ENCODE measurements around the gene RIC8B. TPM values are rescaled to one million over a fixed set of nuclear protein-coding genes. Genes with fewer than 3 reads are reported as not detected.

RIC8B gene
- total RNA-seq, 1 donor from 2014 or later = 25.2 TPM

- H3K36me3 ChIP-seq = peaks cover 19% of the 10 kb centered on the region
- intact Hi-C loops (cut with micrococcal nuclease) = no loop called here
- no peaks in the 10 kb centered on the region for H3K27me3 ChIP-seq (ENCODE audit: low read depth)
- H3K9me3 ChIP-seq (replicated peaks) = no peaks in the 10 kb centered on the region
- no peak overlapping the region for H3K27ac ChIP-seq (replicated peaks)
- TF ChIP-seq CTCF (IDR thresholded peaks at IDR 0.05; ENCODE audit: borderline replicate concordance) = no peak
- no peak overlapping the region for H3K4me3 ChIP-seq
- DNase-seq = no peak
- peaks cover 45% of the 10 kb centered on the region for H3K4me1 ChIP-seq
Measured at GRCh38 chr12:106783515-106783914, 9.0 kb downstream of the RIC8B start.

DNA sequence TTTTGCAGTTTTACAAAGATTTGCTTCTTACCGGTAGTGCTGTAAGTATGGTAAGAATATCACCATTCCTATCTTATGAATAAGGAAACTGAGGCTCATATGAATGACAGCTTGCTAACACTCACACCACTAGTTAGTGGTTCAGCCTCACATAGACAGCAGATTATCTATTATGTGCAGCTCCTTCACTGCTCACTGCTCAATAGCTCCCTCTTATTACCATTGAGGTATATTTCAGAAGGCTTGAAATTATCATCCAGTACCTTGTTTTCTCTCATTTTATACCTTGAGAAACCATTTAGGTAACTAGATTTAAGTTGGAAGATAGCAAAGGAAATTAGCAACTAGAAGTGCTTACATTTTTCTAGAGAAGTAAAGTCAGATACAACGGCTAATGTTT, 15.5 kb downstream of the RIC8B start:
- intact Hi-C loops (cut with micrococcal nuclease) = no loop called here
- no peaks in the 10 kb centered on the region for H3K4me1 ChIP-seq
- H3K27me3 ChIP-seq (ENCODE audit: low read depth) = no peaks in the 10 kb centered on the region
- no peak overlapping the region for H3K4me3 ChIP-seq
- H3K36me3 ChIP-seq = peaks cover 41% of the 10 kb centered on the region
- no peaks in the 10 kb centered on the region for H3K9me3 ChIP-seq (replicated peaks)
- peak; percentile 12 for TF ChIP-seq CTCF (IDR thresholded peaks at IDR 0.05; ENCODE audit: borderline replicate concordance)
- no peak overlapping the region for H3K27ac ChIP-seq (replicated peaks)
- DNase-seq = no peak

- no peak for TF ChIP-seq CTCF (IDR thresholded peaks at IDR 0.05; ENCODE audit: borderline replicate concordance)
- Histone ChIP-seq H3K27ac (replicated peaks) (no peak overlapping the region), H3K36me3 (peaks cover 37% of the 10 kb centered on the region), H3K27me3 (ENCODE audit: low read depth) (no peaks in the 10 kb centered on the region), H3K4me1 (no peaks in the 10 kb centered on the region), H3K9me3 (replicated peaks) (no peaks in the 10 kb centered on the region), H3K4me3 (no peak overlapping the region)
- intact Hi-C loops (cut with micrococcal nuclease) = no loop called here
- no peak for DNase-seq
Measured at GRCh38 chr12:106791531-106791930, 17.0 kb downstream of the RIC8B start.

DNA sequence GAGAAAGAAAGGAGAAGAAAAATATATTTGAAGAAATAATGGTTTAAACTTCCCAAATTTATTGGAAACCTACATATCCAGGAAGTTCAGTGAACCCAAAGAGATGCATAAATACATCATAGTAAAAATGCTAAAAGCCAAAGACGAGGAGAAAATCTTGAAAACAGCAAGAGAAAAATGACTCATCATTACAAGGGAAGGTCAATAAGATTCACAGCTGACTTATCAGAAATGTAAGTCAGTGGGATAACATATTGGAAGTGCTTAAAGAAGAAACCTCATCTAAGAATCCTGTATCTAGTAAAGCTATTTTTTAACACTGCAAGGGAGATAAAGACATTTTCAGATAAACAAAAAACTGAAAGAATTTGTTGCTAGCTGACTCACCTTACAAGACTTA, 19.9 kb downstream of the RIC8B start:
- no peaks in the 10 kb centered on the region for H3K27me3 ChIP-seq (ENCODE audit: low read depth)
- no peak overlapping the region for H3K27ac ChIP-seq (replicated peaks)
- intact Hi-C loops (cut with micrococcal nuclease) = no loop called here
- peaks cover 27% of the 10 kb centered on the region for H3K36me3 ChIP-seq
- H3K4me1 ChIP-seq = no peaks in the 10 kb centered on the region
- no peak for TF ChIP-seq CTCF (IDR thresholded peaks at IDR 0.05; ENCODE audit: borderline replicate concordance)
- H3K9me3 ChIP-seq (replicated peaks) = no peaks in the 10 kb centered on the region
- no peak overlapping the region for H3K4me3 ChIP-seq
- no peak for DNase-seq

- no peaks in the 10 kb centered on the region for H3K9me3 ChIP-seq (replicated peaks)
- intact Hi-C loops (cut with micrococcal nuclease) = no loop called here
- H3K27ac ChIP-seq (replicated peaks) = peak overlapping the region; percentile 41
Measured at GRCh38 chr12:106801167-106801708, 26.8 kb downstream of the RIC8B start.

More at GRCh38 chr12:106801167-106801708, 26.8 kb downstream of the RIC8B start:
- H3K27me3 ChIP-seq (ENCODE audit: low read depth) = no peaks in the 10 kb centered on the region
- peaks cover 33% of the 10 kb centered on the region for H3K4me1 ChIP-seq
- H3K36me3 ChIP-seq = peaks cover 13% of the 10 kb centered on the region
- H3K4me3 ChIP-seq = no peak overlapping the region
- TF ChIP-seq CTCF (IDR thresholded peaks at IDR 0.05; ENCODE audit: borderline replicate concordance) = no peak
- DNase-seq = no peak
